Amniotic stem cell (primary cell): Measurements from ENCODE around the gene PATJ.
"Not testable (repeated sequence)": the region's sequence is repeated elsewhere in the genome, so short reads cannot be mapped to it uniquely, and the experiment has no call there.

Source experiments
- DNase-seq: peaks from one replicate; lab custom pipeline; 2025; lab: John Stamatoyannopoulos, UW

PATJ gene

DNA sequence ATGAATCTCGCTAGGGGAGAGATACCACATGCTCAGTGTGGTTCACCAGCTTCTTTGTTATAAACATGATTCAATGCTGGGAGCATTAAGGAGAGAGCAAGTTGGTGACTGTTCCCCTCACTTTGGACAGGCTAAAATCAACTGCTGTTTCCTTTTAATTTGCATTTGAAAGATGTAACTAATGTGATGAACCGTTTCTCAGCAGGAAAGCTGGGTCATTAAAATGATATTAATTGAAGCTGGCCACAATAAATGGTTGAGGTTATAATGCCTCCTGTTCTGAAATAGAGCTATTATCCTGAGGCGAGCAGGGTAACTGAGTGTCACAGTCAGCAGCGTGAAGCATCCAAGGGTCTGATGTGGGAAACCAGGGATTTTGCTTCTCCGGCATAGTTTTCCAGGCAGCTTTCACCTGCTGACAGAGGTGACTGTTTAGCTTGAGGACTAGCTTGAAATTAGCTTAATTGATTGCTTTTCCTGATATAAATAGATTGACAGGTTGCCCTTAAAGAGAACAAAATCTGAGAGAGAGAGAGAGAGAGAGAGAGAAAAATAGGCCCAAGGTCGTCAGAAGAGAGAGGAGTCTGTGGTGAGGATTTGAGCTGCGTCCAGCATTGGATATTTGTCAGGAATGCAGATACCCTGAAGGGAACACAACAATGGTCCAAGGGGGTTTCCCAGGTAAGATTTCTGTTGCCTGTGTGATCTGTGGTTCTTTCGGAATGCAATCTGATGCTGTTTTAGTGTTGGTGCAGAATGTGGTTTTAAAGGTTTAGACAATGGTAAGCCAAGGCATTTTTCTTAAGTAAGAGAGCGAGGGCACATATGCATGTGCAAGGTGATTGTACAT is 209.7 kb downstream of the PATJ start:
- no peak for DNase-seq

DNA sequence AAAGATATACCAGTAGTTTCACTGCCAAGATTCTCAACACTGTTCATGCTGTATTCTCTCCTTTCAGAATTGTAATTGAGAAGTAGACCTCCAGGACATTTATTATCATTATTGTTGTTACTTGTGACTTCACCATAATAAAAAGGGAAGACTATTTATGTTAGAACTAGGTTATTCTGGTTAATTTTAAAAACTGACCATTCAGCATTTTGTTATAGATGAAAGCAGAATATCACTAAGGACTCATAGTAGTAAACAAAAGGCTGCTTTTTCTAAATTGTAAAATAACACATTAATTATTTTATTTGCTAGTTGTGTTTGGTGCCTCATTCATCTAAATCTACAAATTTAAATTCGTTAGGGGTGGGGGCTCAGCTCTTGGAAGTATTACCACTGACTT is 210.4 kb downstream of the PATJ start:
- DNase-seq, result no peak

GRCh38 chr1:61953076-61953789 is 211.0 kb downstream of the PATJ start:
- DNase-seq, result no peak

- DNase-seq, result no peak
Observed at GRCh38 chr1:61953790-61954150, 211.5 kb downstream of the PATJ start.

GRCh38 chr1:61955261-61955660 is 213.0 kb downstream of the PATJ start:
- DNase-seq, result no peak

DNA sequence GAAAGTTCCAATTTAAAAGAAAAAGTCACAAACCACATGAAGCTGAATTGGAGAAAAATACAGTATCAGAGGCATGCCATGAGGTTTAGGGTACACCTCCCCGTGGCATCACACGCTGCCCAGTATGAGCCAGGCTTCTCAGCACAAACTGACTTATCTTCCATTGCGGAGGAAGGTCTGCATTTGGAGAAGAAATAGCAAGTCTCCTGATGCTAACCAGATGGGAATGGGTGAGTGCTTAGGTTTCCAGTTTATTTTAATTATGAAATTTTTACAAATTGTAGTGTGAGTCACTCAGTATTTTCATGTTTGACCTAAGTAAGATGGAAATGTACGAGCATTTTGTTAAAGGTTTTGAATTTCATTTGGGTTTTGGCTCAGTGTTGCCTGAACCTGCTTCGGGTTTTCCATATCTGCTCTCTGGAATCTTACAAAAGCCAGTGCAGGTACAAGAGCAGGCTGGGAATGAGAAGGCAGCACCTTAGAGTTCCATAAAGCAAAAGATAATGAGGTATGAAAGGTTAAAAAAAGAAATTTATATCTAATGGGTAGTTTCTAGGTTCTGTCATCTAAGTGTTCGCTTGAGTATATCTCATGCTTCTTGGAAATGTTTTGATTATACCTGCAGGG is 213.9 kb downstream of the PATJ start:
- DNase-seq, result no peak

DNA sequence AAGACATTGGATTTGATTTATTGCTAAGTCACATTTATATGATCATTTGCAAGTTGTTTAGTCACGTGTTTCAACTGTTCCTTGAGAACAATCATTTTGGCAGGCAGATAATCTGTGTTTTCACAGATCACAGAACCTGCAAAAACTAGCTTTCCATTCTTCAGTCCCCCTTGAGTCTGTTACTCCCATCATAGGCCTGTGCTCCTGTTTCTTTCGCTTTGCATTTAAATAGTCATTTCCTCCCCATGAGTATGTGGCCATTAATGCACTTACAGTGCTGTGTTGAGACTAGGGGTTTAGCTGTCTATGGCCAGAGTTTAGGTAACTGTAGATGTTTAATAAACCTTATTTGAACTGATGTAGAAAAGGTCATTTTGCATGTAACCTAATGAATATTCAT is 214.5 kb downstream of the PATJ start:
- DNase-seq, result no peak

DNA sequence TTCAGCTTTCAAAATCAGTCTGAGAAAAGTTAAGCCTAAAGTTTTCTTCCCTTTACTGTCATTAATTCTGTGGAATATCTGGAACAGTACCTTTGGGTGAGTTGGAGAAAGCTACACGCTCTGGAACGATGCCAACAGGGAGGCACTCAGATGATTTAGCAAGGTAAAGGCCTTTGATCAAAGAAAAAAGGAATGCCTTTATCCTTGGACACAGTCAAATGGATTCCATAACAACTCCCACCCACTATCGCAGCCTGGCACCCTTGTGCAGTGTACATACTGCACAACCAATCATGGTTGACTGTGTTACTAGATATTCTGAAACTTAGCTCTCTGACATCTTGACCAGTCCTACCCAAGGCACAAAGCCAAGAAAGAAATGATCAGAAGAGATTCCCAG is 218.7 kb downstream of the PATJ start:
- no peak for DNase-seq

DNA sequence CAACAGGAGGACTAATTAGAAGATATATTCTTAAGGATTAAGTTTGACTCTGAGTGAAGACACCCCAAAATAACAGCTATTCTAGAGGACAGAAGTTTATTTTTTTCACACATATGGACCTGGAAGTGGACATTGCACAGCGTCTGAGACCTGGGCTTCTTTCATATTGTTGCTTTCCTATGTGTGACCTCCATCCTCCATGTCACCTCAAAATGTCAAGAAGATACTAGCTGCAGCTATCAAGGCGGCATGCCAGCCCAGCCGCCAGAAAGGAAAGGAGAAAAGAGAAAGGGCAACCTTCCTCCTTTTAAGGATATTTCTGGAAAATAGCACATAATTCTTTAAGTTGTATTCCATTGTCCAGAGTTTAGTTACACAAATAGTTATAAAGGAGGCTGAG is 220.4 kb downstream of the PATJ start:
- no peak for DNase-seq

- not testable (repeated sequence) for DNase-seq
Observed at GRCh38 chr1:61966450-61967225, 224.4 kb downstream of the PATJ start.

DNA sequence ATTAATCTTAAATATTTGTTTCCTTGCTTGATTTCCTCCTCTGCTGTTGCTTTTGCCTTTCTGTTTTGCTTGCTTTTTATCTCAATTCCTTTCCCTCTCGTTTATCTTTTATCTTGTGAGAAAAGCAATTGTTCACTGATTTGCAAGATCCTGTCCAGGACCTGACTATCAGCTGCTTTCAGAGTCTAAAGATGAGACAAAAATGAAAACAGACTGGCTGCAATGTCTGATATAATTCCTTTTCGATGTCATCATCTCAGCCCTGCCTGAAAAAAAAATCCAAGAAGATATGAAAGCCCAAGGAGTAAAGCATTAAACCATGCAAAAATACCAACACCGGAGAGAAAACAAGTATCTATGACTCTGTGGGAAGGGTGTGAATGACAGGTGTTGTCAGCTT is 225.5 kb downstream of the PATJ start:
- no peak for DNase-seq

- no peak for DNase-seq
Observed at GRCh38 chr1:61968869-61969268, 226.6 kb downstream of the PATJ start.

GRCh38 chr1:61973100-61973837 is 231.0 kb downstream of the PATJ start:
- no peak for DNase-seq

DNA sequence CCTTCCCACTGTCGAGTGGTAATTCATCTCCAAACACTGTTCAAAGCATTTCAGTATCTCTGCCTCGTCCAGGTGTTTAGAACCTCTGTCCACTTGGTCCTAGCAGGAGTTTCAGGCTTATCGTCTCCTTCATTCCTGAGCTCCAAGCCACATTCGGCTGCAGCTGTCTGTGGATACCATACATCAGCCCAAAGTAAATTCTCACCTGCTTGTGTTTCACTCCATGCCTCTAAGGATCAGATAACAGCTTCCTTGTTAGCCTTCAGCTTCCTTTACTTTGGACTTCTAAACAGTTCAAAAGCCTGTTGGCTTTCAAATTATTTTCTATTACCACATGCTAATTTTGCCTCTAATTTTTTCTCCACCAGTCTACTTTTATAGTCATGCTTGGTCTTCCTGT is 233.4 kb downstream of the PATJ start:
- DNase-seq, result no peak

DNA sequence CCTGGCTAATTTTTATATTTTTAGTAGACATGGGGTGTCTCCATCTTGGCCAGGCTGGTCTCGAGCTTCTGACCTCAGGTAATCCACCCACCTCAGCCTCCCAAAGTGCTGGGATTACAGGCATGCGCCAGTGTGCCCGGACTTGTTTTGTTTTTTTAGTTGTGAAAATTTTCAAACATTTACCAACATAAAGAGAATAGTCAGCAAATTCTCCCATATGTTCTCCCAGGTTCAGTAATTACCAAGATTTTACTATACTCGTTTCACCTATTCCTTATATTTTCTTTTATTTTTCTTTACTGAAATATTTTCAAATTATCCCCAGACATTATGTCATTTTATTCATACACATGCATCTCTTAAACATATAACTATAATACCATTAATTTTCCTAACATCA is 234.3 kb downstream of the PATJ start:
- no peak for DNase-seq

DNA sequence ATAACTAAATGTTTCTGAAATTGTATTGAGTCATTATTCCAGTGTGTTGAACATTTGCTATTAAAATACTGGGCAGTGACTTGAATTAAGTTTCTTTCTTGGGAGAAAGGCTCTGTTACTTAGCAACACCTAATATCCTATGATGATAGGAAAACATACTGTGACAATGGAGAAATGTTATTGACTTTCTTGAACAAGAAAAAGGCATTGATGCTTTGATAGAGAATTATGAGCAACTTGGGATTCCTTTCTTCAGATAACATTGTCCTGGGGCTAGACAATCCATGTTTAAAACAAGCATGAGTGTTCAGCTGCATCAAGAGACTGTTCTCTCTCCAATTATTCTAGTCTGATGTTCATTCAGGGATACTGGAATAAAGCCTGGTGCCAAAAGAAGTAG is 236.5 kb downstream of the PATJ start:
- no peak for DNase-seq

- no peak for DNase-seq
Observed at GRCh38 chr1:61979729-61980128, 237.4 kb downstream of the PATJ start.

GRCh38 chr1:61980561-61980960 is 238.3 kb downstream of the PATJ start:
- no peak for DNase-seq

DNA sequence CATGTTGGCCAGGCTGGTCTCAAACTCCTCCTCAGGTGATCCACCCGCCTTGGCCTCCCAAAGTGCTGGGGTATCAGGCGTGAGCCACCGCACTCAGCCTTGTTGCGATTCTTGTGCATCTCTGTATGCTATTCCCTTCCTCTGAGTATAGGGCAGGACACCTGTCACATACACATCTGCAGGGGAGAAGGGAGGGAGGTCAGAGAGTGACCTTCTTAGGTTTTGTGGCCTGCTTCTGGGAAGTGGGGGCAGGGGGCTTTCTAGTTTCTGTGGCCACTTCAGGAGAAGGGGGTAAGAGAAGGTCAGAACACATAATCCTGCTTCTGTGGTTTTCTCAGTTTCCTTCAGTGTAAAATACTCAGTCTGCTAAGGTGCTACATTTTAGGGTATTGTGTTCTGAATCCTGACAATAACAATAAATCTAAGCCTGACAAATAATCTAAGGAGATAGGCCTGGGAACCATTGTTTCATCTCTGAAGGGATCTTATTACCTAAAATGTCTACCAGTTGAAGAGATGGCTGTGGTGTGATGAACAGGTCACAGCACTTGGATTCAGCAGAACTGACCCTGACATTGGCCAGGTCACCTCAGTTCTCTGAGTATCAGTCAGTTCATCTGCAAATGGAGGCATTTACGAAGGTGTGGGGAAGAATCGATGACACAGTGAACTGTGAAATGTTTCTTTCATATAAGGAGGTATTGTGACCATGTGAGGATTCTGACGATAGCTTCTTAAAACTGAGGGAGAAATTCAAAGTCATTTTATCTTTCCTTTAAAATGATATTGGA is 239.8 kb downstream of the PATJ start:
- DNase-seq, result no peak

DNA sequence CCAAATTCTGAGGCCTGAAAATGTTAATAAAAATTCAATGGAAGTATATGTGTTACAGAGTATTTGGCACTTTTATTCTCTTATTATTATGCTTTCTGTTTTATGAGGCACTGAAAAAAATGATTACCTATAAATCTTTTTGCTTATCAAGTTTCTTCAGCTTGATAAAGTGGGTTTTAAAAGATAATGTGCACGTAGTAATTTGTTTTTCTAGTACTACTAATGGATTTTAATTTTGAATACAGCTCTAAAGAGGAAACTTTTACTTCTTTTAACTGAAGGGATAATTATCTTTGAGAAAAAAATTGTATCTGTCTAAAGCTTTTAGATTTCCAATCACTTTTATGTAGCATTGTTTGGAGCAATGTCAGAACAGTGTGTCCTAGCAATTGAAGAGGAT is 241.0 kb downstream of the PATJ start:
- no peak for DNase-seq

DNA sequence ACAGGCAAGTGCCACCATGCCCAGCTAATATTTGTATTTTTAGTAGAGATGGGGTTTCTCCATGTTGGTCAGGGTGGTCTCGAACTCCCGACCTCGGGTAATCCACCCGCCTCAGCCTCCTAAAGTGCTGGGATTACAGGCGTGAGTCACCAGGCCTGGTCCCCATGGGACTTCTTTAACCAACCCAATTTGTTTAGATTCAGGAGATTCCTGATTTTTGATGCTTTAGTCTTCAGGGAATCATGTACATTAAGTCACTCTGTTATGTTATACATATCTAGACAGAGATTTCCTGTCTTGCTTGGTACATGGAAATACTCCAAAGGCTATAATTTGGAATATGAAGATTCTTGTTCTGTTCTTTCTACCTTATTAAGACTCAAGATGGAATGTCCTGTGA is 250.0 kb downstream of the PATJ start:
- no peak for DNase-seq
